Smooth muscle cell (in vitro differentiated cells): ENCODE data around the gene ADAMTSL2. TPM values are rescaled to one million over a fixed set of nuclear protein-coding genes. Genes with fewer than 3 reads are reported as not detected.

ENCODE experiments used
- DNase-seq: peaks from one replicate; lab custom pipeline; 2025; ENCODE audit not compliant: unreplicated experiment; lab: John Stamatoyannopoulos, UW
- H2AFZ ChIP-seq: fragments of 200-600 bp; sonication (generic); 2 replicates; pipeline ENCODE4 v1.6.0; 2016; ENCODE audit warnings: antibody characterized with exemption, low read depth, mild to moderate bottlenecking
- H3F3A ChIP-seq: fragments of 200-600 bp; sonication (generic); 2 replicates; pipeline ENCODE4 v1.6.0; 2017; ENCODE audit warnings: antibody characterized with exemption, low read depth
- H3K27ac ChIP-seq: fragments of 200-600 bp; sonication (generic); 2 replicates; pipeline ENCODE4 v1.5.1; 2016; ENCODE audit warnings: low read depth, mild to moderate bottlenecking
- H3K27me3 ChIP-seq: fragments of 200-600 bp; sonication (generic); 2 replicates; pipeline ENCODE4 v1.6.1; 2016; ENCODE audit warnings: low read depth, mild to moderate bottlenecking
- H3K36me3 ChIP-seq: fragments of 200-600 bp; sonication (generic); 2 replicates; pipeline ENCODE4 v1.5.1; 2016; ENCODE audit warnings: low read depth
- H3K4me1 ChIP-seq: fragments of 200-600 bp; sonication (generic); 2 replicates; pipeline ENCODE4 v1.5.1; 2016; ENCODE audit warnings: low read depth
- H3K4me2 ChIP-seq: fragments of 200-600 bp; sonication (generic); 2 replicates; pipeline ENCODE4 v1.6.0; 2016; ENCODE audit warnings: mild to moderate bottlenecking
- H3K4me3 ChIP-seq: fragments of 200-600 bp; sonication (generic); 2 replicates; pipeline ENCODE4 v1.5.1; 2016; ENCODE audit warnings: mild to moderate bottlenecking
- H3K79me2 ChIP-seq: fragments of 200-600 bp; sonication (generic); 2 replicates; pipeline ENCODE4 v1.6.0; 2016; ENCODE audit warnings: low read depth, mild to moderate bottlenecking
- H3K9ac ChIP-seq: fragments of 200-600 bp; sonication (generic); 2 replicates; pipeline ENCODE4 v1.6.0; 2016; ENCODE audit warnings: low read depth
- H3K9me3 ChIP-seq: fragments of 200-600 bp; sonication (generic); replicated peaks from 2 replicates; pipeline ENCODE4 v1.5.1; 2016; ENCODE audit warnings: low read depth
- H4K20me1 ChIP-seq: fragments of 200-600 bp; sonication (generic); 2 replicates; pipeline ENCODE4 v1.6.0; 2016; ENCODE audit warnings: low read depth
- CTCF ChIP-seq: fragments of 200-600 bp; sonication (generic); IDR thresholded peaks from 2 replicates; pipeline ENCODE4 v1.5.1; 2017; ENCODE audit warnings: borderline replicate concordance, mild to moderate bottlenecking, antibody characterized with exemption; ENCODE audit not compliant: insufficient read depth, poor library complexity, severe bottlenecking
- WGBS: methylation state at CpG from one replicate; pipeline ENCODE4 v1.1.7; 2016; ENCODE audit warnings: low lambda C conversion rate; 5-methylcytosine and 5-hydroxymethylcytosine counted together
- polyA plus RNA-seq: library from polyadenylated mRNA; unstranded; fragments of >200 nt; fragmentation: Nextera tagmentation; extraction: Ambion mirVana; gene quantifications from 2 replicates; pipeline ENCODE4 v1.2.1, GENCODE V29; 2016
- total RNA-seq: library from RNA; depleted of rRNA; stranded (reverse); fragments of >200 nt; gene quantifications from 2 replicates; pipeline ENCODE4 v1.2.3, GENCODE V29; 2014

The ADAMTSL2 gene
- total and polyA plus RNA-seq, 2 experiments from 2014 or later: 8.1 to 10.5 TPM

- no peaks in the 10 kb centered on the region for H4K20me1 ChIP-seq
- TF ChIP-seq CTCF: no peak
- no peak for DNase-seq
- no peak overlapping the region for H3K27ac ChIP-seq
- H3K4me3 ChIP-seq: no peak overlapping the region
- H3K36me3 ChIP-seq: no peaks in the 10 kb centered on the region
- H3K9me3 ChIP-seq: no peaks in the 10 kb centered on the region
- no peak overlapping the region for H2AFZ ChIP-seq
- H3K79me2 ChIP-seq: no peaks in the 10 kb centered on the region
- H3K4me1 ChIP-seq: peaks cover 15% of the 10 kb centered on the region
- 94% methylated on average over 19 of the region's 20 CpGs for WGBS
- H3K9ac ChIP-seq: no peak overlapping the region
- no peaks in the 10 kb centered on the region for H3F3A ChIP-seq
- no peaks in the 10 kb centered on the region for H3K27me3 ChIP-seq
- no peak overlapping the region for H3K4me2 ChIP-seq
Measured at GRCh38 chr9:133571896-133572595, 37.5 kb downstream of the ADAMTSL2 start.

DNA sequence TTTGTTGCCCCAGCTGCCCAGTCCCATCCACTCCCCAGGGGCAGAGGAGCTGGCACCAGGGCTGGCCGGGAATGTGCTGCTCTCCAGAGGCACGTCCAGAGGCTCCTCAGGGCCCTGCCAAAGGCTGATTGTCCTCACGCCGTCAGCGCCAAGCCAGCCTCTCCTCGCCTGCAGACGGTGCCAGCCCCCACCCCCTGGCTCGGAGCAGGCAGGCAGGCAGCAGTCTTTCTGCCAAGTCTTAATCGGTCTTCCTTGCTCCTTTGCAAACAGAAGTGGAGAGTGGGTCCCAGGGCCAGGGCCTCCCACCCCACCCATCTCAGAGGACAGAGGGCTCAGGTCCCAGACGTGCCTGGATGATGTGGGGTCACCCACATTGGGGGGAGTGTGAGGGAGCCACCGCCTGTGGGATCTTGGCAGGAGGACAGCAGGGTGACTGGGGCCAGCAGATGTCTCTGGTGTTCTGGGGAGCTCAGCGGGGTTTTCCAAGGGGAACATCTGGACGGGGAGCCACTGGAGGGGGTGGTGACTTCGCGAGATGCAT, 38.4 kb downstream of the ADAMTSL2 start:
- Histone ChIP-seq H3K9me3 (no peaks in the 10 kb centered on the region), H3F3A (no peaks in the 10 kb centered on the region), H3K27me3 (no peaks in the 10 kb centered on the region), H3K4me1 (peaks cover 20% of the 10 kb centered on the region), H3K4me3 (no peak overlapping the region), H3K79me2 (no peaks in the 10 kb centered on the region), H4K20me1 (no peaks in the 10 kb centered on the region), H3K27ac (no peak overlapping the region), H3K36me3 (no peaks in the 10 kb centered on the region), H3K4me2 (no peak overlapping the region), H3K9ac (no peak overlapping the region), H2AFZ (no peak overlapping the region)
- 89% methylated on average over 15 of the region's 15 CpGs for WGBS
- no peak for DNase-seq
- no peak for TF ChIP-seq CTCF

DNA sequence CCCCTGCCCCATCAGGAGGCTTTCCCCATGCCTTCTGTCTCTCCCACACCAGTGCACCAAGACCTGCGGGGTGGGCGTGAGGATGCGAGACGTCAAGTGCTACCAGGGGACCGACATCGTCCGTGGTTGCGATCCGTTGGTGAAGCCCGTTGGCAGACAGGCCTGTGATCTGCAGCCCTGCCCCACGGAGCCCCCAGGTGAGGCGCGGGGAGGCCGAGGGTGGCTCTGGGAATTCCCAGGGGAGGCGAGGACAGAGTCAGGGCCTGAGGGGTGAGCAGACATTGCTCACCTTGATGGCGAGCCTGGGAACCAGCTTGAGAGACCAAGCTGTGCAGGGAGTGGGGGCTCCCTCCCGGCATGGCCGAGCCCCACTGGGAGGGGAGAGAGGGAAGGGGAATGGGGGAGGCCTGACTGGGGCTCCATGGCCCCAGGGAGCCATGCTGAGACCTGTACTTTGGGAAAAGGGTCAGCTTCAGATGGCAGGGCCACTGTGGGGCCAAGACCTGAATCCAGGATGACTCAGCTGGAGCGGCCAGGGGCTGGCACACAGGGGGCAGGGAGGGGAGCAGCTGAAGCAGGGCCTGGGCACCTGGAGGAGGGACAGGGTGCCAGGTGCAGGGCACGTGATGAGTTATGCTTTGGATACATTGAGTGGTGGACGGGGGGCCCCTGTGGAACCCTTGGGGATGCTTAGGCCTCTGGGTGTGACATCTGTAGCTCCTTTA, 39.4 kb downstream of the ADAMTSL2 start:
- no peak for DNase-seq
- TF ChIP-seq CTCF: no peak
- H3K36me3 ChIP-seq: no peaks in the 10 kb centered on the region
- no peak overlapping the region for H2AFZ ChIP-seq
- H3K79me2 ChIP-seq: no peaks in the 10 kb centered on the region
- no peak overlapping the region for H3K9ac ChIP-seq
- no peaks in the 10 kb centered on the region for H3F3A ChIP-seq
- no peaks in the 10 kb centered on the region for H4K20me1 ChIP-seq
- no peak overlapping the region for H3K27ac ChIP-seq
- H3K4me2 ChIP-seq: no peak overlapping the region
- H3K4me1 ChIP-seq: peaks cover 20% of the 10 kb centered on the region
- H3K27me3 ChIP-seq: no peaks in the 10 kb centered on the region
- 94% methylated on average over 19 of the region's 21 CpGs for WGBS
- no peak overlapping the region for H3K4me3 ChIP-seq
- no peaks in the 10 kb centered on the region for H3K9me3 ChIP-seq
